Measurements from ENCODE around the gene USP37. TPM values are rescaled to one million over a fixed set of nuclear protein-coding genes. Genes with fewer than 3 reads are reported as not detected.

USP37 gene
- polyA plus RNA-seq, 2 of the 4 experiments (the other 2 are of a cell fraction) = 5.1 to 12.8 TPM

GRCh38 chr2:218569661-218570500, 1.7 kb upstream of the USP37 start:
- DNase-seq (ENCODE audit: low read depth in 1 of 2, low spot score in 1 of 2) = peak in 1 of 2 experiments; percentile 24
- peaks cover 22% of the 10 kb centered on the region for H3K4me1 ChIP-seq
- POLR2A ChIA-PET = no interaction called here
- H3K4me2 ChIP-seq = peak overlapping the region; percentile 89
- ATAC-seq = no peak
- WGBS (ENCODE audit: missing lambda C conversion rate) = 5% methylated on average over 10 of the region's 10 CpGs
- no peak for TF ChIP-seq MAX (IDR thresholded peaks at IDR 0.05)
- TF ChIP-seq FOSL2 (IDR thresholded peaks at IDR 0.05) = no peak
- TF ChIP-seq FOSL2 (CRISPR knock-in tag; IDR thresholded peaks at IDR 0.05) = no peak
- no peak for TF ChIP-seq ZFP36 (IDR thresholded peaks at IDR 0.05; ENCODE audit: borderline replicate concordance, partially characterized antibody)
- TF ChIP-seq MAFK (IDR thresholded peaks at IDR 0.05; ENCODE audit: partially characterized antibody) = no peak
- TF ChIP-seq ZC3H11A (IDR thresholded peaks at IDR 0.05) = no peak
- TF ChIP-seq CBX2 (IDR thresholded peaks at IDR 0.05; ENCODE audit: borderline replicate concordance, low read depth) = no peak
- no peak for TF ChIP-seq E2F6 (IDR thresholded peaks at IDR 0.05; ENCODE audit: borderline replicate concordance, low read depth)
- no peak for TF ChIP-seq CEBPB (IDR thresholded peaks at IDR 0.05)
- FAIRE-seq = no peak
- no peaks in the 10 kb centered on the region for H3K9me3 ChIP-seq
- peak overlapping the region; percentile 74 for H3K4me3 ChIP-seq
- CTCF ChIA-PET = interaction anchor here (1.0 kb wide), 1 partner anchor 287 kb away, joined by 3 read pairs; no protein-coding TSS in a partner anchor
- peak overlapping the region; percentile 87 to 94 for H3K27ac ChIP-seq

GRCh38 chr2:218569038-218569431, 884 bp upstream of the USP37 start:
- Histone ChIP-seq H3K4me2 (peak overlapping the region; percentile 89), H3K27ac (peak overlapping the region; percentile 87 to 94), H3K4me1 (peaks cover 22% of the 10 kb centered on the region), H3K4me3 (peak overlapping the region; percentile 74), H3K9me3 (no peaks in the 10 kb centered on the region)
- ATAC-seq (peak; percentile 49 to 57), FAIRE-seq (no peak), DNase-seq (ENCODE audit: low read depth in 1 of 2, low spot score in 1 of 2) (peak; percentile 13 to 60)
- CTCF ChIA-PET = interaction anchor here (1.0 kb wide), 1 partner anchor 286 kb away, joined by 3 read pairs; no protein-coding TSS in a partner anchor
- WGBS (ENCODE audit: missing lambda C conversion rate) = 1% methylated on average over 31 of the region's 31 CpGs
- POLR2A ChIA-PET = no interaction called here
- TF ChIP-seq TFCP2L1 (CRISPR knock-in tag; IDR thresholded peaks at IDR 0.05) (0 out of 2 replicates have a peak, but pooled peaks have one; percentile 1), ATOH8 (CRISPR knock-in tag; IDR thresholded peaks at IDR 0.05; ENCODE audit: low read depth) (no peak), ESRRA (IDR thresholded peaks at IDR 0.05; ENCODE audit: borderline replicate concordance, low read length) (no peak), ELK1 (IDR thresholded peaks at IDR 0.05; ENCODE audit: low read depth, low read length) (no peak), REST (IDR thresholded peaks at IDR 0.05) (peak; percentile 53), MAFK (IDR thresholded peaks at IDR 0.05; ENCODE audit: partially characterized antibody) (no peak), PHF8 (IDR thresholded peaks at IDR 0.05; ENCODE audit: borderline replicate concordance, low read depth) (peak; percentile 86), GATA3 (IDR thresholded peaks at IDR 0.05; ENCODE audit: borderline replicate concordance) (no peak), EHF (CRISPR knock-in tag; IDR thresholded peaks at IDR 0.05) (no peak), KDM5A (IDR thresholded peaks at IDR 0.05) (peak; percentile 56; the same call in 1 of the 2 replicates), RAD21 (conservative IDR thresholded peaks at IDR 0.05 in 1 of 2, IDR thresholded peaks at IDR 0.05 in 1 of 2) (no peak), BCL3 (IDR thresholded peaks at IDR 0.05) (no peak), PBX3 (IDR thresholded peaks at IDR 0.05) (no peak), HOXB13 (CRISPR knock-in tag; IDR thresholded peaks at IDR 0.05; ENCODE audit: low read depth) (no peak), FOXS1 (CRISPR knock-in tag; IDR thresholded peaks at IDR 0.05) (no peak)
